Measurements from ENCODE around the gene AKAP13.
"Not testable (repeated sequence)": the region's sequence is repeated elsewhere in the genome, so short reads cannot be mapped to it uniquely, and the experiment has no call there.

The AKAP13 gene

GRCh38 chr15:85530079-85530478, 149.7 kb downstream of the AKAP13 start:
- no peak for TF ChIP-seq CTCF (IDR thresholded peaks at IDR 0.05; ENCODE audit: extremely low read depth, missing control alignments)

GRCh38 chr15:85531083-85531482, 150.7 kb downstream of the AKAP13 start:
- TF ChIP-seq CTCF (IDR thresholded peaks at IDR 0.05; ENCODE audit: extremely low read depth, missing control alignments) = no peak
- no peak for DNase-seq (ENCODE audit: low spot score)

More at GRCh38 chr15:85530079-85530478, 149.7 kb downstream of the AKAP13 start:
- DNase-seq (ENCODE audit: low spot score) = no peak

- DNase-seq (ENCODE audit: low spot score) = no peak
- no peak for TF ChIP-seq CTCF (IDR thresholded peaks at IDR 0.05; ENCODE audit: extremely low read depth, missing control alignments)
Measured at GRCh38 chr15:85532689-85533088, 152.3 kb downstream of the AKAP13 start.

- TF ChIP-seq CTCF (IDR thresholded peaks at IDR 0.05; ENCODE audit: extremely low read depth, missing control alignments) = no peak
- peak; percentile 48 for DNase-seq (ENCODE audit: low spot score)
Measured at GRCh38 chr15:85534031-85534430, 153.6 kb downstream of the AKAP13 start.

- DNase-seq (ENCODE audit: low spot score) = not testable (repeated sequence)
Measured at GRCh38 chr15:85535533-85536330, 155.3 kb downstream of the AKAP13 start.

- DNase-seq (ENCODE audit: low spot score) = no peak
- TF ChIP-seq CTCF (IDR thresholded peaks at IDR 0.05; ENCODE audit: extremely low read depth, missing control alignments) = no peak
Measured at GRCh38 chr15:85536341-85536740, 155.9 kb downstream of the AKAP13 start.

GRCh38 chr15:85539491-85539890, 159.1 kb downstream of the AKAP13 start:
- no peak for TF ChIP-seq CTCF (IDR thresholded peaks at IDR 0.05; ENCODE audit: extremely low read depth, missing control alignments)
- DNase-seq (ENCODE audit: low spot score) = no peak
